KBM-7 (cell line): ENCODE results near the gene TUBGCP5.
A peak's percentile ranks its signal among the peaks of the same experiment; 100 is the strongest.
"Not testable (repeated sequence)": the region's sequence is repeated elsewhere in the genome, so short reads cannot be mapped to it uniquely, and the experiment has no call there.

ENCODE experiments used
- DNase-seq: peaks from one replicate; pipeline ENCODE4 v3.0.0-alpha.2; 2015
- in situ Hi-C: fragments of 300-500 bp; cut with MboI; formaldehyde crosslinking; loops from 2 replicates; pipeline ENCODE4 v1.14.3; 2020; ENCODE audit warnings: low sequenced_read_pairs, low pct_unique_long_range_greater_than_20kb, mixed read lengths

Gene TUBGCP5

GRCh38 chr15:23048572-23049282, 9.4 kb upstream of the TUBGCP5 start:
- DNase-seq, in situ Hi-C loops: not testable (repeated sequence)

GRCh38 chr15:23043987-23044386, 4.6 kb upstream of the TUBGCP5 start:
- in situ Hi-C loops, DNase-seq: not testable (repeated sequence)

- DNase-seq, in situ Hi-C loops: not testable (repeated sequence)
These were observed 4.2 kb upstream of the TUBGCP5 start for GRCh38 chr15:23043535-23043934.

- DNase-seq, in situ Hi-C loops: not testable (repeated sequence)
These were observed 2.4 kb upstream of the TUBGCP5 start for GRCh38 chr15:23041736-23042135.

GRCh38 chr15:23039917-23040281, 530 bp upstream of the TUBGCP5 start:
- DNase-seq, result no peak
- in situ Hi-C loops, result no loop called here

GRCh38 chr15:23038726-23039142, 635 bp downstream of the TUBGCP5 start:
- in situ Hi-C loops, result no loop called here
- peak; percentile 53 for DNase-seq

GRCh38 chr15:23035964-23036566, 3.3 kb downstream of the TUBGCP5 start:
- DNase-seq, result peak; percentile 72
- in situ Hi-C loops, result no loop called here

- in situ Hi-C loops, result no loop called here
- DNase-seq, result no peak
These were observed 5.4 kb downstream of the TUBGCP5 start for GRCh38 chr15:23033979-23034378.

GRCh38 chr15:23026218-23026617, 13.2 kb downstream of the TUBGCP5 start:
- DNase-seq, result no peak
- in situ Hi-C loops, result no loop called here

GRCh38 chr15:23022156-23022555, 17.2 kb downstream of the TUBGCP5 start:
- no peak for DNase-seq

GRCh38 chr15:23014394-23015000, 24.9 kb downstream of the TUBGCP5 start:
- in situ Hi-C loops, result loop anchor here (25.0 kb wide), 1 partner anchor 102 kb away; no protein-coding TSS in a partner anchor
- no peak for DNase-seq

More at GRCh38 chr15:23022156-23022555, 17.2 kb downstream of the TUBGCP5 start:
- in situ Hi-C loops, result loop anchor here (25.0 kb wide), 1 partner anchor 110 kb away; no protein-coding TSS in a partner anchor

- DNase-seq, result no peak
- in situ Hi-C loops, result loop anchor here (25.0 kb wide), 1 partner anchor 101 kb away; no protein-coding TSS in a partner anchor
These were observed 25.7 kb downstream of the TUBGCP5 start for GRCh38 chr15:23013681-23014080.

- in situ Hi-C loops, result loop anchor here (25.0 kb wide), 1 partner anchor 100 kb away; no protein-coding TSS in a partner anchor
- DNase-seq, result not testable (repeated sequence)
These were observed 26.8 kb downstream of the TUBGCP5 start for GRCh38 chr15:23012616-23013015.

GRCh38 chr15:23003736-23004135, 35.6 kb downstream of the TUBGCP5 start:
- no peak for DNase-seq
- in situ Hi-C loops, result loop anchor here (10.0 to 25.0 kb wide), 2 partner anchors 71 to 91 kb away; no protein-coding TSS in a partner anchor

- no peak for DNase-seq
- in situ Hi-C loops, result loop anchor here (10.0 to 25.0 kb wide), 2 partner anchors 72 to 91 kb away; no protein-coding TSS in a partner anchor
These were observed 36.4 kb downstream of the TUBGCP5 start for GRCh38 chr15:23002920-23003319.

- in situ Hi-C loops, result no loop called here
- no peak for DNase-seq
These were observed 43.6 kb downstream of the TUBGCP5 start for GRCh38 chr15:22995795-22996194.

- in situ Hi-C loops, result no loop called here
- DNase-seq, result no peak
These were observed 47.4 kb downstream of the TUBGCP5 start for GRCh38 chr15:22992024-22992326.

- in situ Hi-C loops, result no loop called here
- DNase-seq, result no peak
These were observed 49.5 kb downstream of the TUBGCP5 start for GRCh38 chr15:22989576-22990477.

- DNase-seq, result no peak
- in situ Hi-C loops, result no loop called here
These were observed 50.6 kb downstream of the TUBGCP5 start for GRCh38 chr15:22988811-22989210.
